Esophagus squamous epithelium (tissue), 5 donors: ENCODE measurements around the gene LYAR. TPM values are rescaled to one million over a fixed set of nuclear protein-coding genes. Genes with fewer than 3 reads are reported as not detected.

Experiments
- DNase-seq: peaks from one replicate; lab custom pipeline; 2025; lab: John Stamatoyannopoulos, UW
- H3K27ac ChIP-seq, 4 donors: fragments of 200-600 bp; sonication (generic); one replicate each; pipeline ENCODE4 v1.5.1; 2016 to 2019; ENCODE audit warnings: mild to moderate bottlenecking in 1 of 4
- H3K27me3 ChIP-seq, 4 donors: fragments of 200-600 bp; sonication (generic); 1 replicate in 3 of 4; 2 replicates in 1 of 4; pipeline versions ENCODE4 v1.5.1 to v1.6.0; 2017 to 2021; ENCODE audit warnings: antibody characterized with exemption in 1 of 4
- H3K36me3 ChIP-seq, 3 donors: fragments of 200-600 bp; sonication (generic); one replicate each; pipeline ENCODE4 v1.5.1; 2016 to 2019
- H3K4me1 ChIP-seq, 3 donors: fragments of 200-600 bp; sonication (generic); one replicate each; pipeline ENCODE4 v1.5.1; 2017 to 2019
- H3K4me3 ChIP-seq, 4 donors: fragments of 200-600 bp; sonication (generic); 1 replicate in 3 of 4; 2 replicates in 1 of 4; pipeline ENCODE4 v1.5.1; 2016 to 2019; ENCODE audit warnings: mild to moderate bottlenecking in 2 of 4, moderate library complexity in 1 of 4
- H3K9me3 ChIP-seq, 3 donors: fragments of 200-600 bp; sonication (generic); one replicate each; pipeline ENCODE4 v1.5.1; 2016 to 2019
- CTCF ChIP-seq, 6 experiments: fragments of 450-650 bp in 4 of 6; fragments of 200-600 bp in 2 of 6; sonication (generic) in 2 of 6; IDR thresholded peaks; one replicate each; pipeline ENCODE4 v1.5.1; 2016 to 2019; ENCODE audit warnings: antibody characterized with exemption in 6 of 6, mild to moderate bottlenecking in 4 of 6, moderate library complexity in 4 of 6
- POLR2A ChIP-seq, 4 donors: fragments of 450-650 bp; IDR thresholded peaks; one replicate each; pipeline ENCODE4 v1.6.1; 2017; ENCODE audit warnings: antibody characterized with exemption in 4 of 4, mild to moderate bottlenecking in 4 of 4, moderate library complexity in 3 of 4
- WGBS, 2 donors: methylation state at CpG; one replicate each; pipeline ENCODE4 v1.1.5; 2018; 5-methylcytosine and 5-hydroxymethylcytosine counted together
- intact Hi-C: fragments of 100-400 bp; cut with DNase I; formaldehyde crosslinking; loops from one replicate; pipeline ENCODE4 v1.15.0; 2022
- total RNA-seq, 4 donors: library from RNA; depleted of rRNA; stranded (reverse); fragments of >200 nt; gene quantifications; one replicate each; pipeline ENCODE4 v1.1.0, GENCODE V29; 2016
- donor health status: DM: yes; HTN: yes; CAD: no.

The LYAR gene
- total RNA-seq, 4 donors from 2014 or later = 9.1 to 35.7 (median 22.0) TPM

GRCh38 chr4:4316150-4316495, 26.2 kb upstream of the LYAR start:
- H3K4me1 ChIP-seq = no peaks in the 10 kb centered on the region
- no peaks in the 10 kb centered on the region for H3K27me3 ChIP-seq
- 91 to 96% methylated on average over 9 to 13 of the region's 13 CpGs for WGBS, 2 donors
- no peak overlapping the region for H3K27ac ChIP-seq
- no peak overlapping the region for H3K4me3 ChIP-seq
- peaks cover 0 to 88% (median 15%) of the 10 kb centered on the region in 3 donors for H3K36me3 ChIP-seq
- no peak for DNase-seq
- intact Hi-C loops = no loop called here
- H3K9me3 ChIP-seq = no peaks in the 10 kb centered on the region
- TF ChIP-seq CTCF (IDR thresholded peaks at IDR 0.05) (no peak), POLR2A (IDR thresholded peaks at IDR 0.05) (no peak)

- Histone ChIP-seq H3K4me3 (no peak overlapping the region), H3K27me3 (no peaks in the 10 kb centered on the region), H3K9me3 (no peaks in the 10 kb centered on the region), H3K4me1 (no peaks in the 10 kb centered on the region), H3K36me3 (peaks cover 0 to 83% (median 10%) of the 10 kb centered on the region in 3 donors), H3K27ac (no peak overlapping the region)
- TF ChIP-seq POLR2A (IDR thresholded peaks at IDR 0.05) (no peak), CTCF (IDR thresholded peaks at IDR 0.05) (no peak)
- whole genome bisulfite sequencing, 2 donors = 66 to 89% methylated on average over 12 of the region's 12 CpGs
- intact Hi-C loops = no loop called here
- DNase-seq = no peak
Observed at GRCh38 chr4:4315461-4316149, 25.7 kb upstream of the LYAR start.

- H3K27me3 ChIP-seq = no peaks in the 10 kb centered on the region
- H3K36me3 ChIP-seq = peaks cover 0 to 78% (median 4%) of the 10 kb centered on the region in 3 donors
- intact Hi-C loops = no loop called here
- no peak for DNase-seq
- no peak overlapping the region for H3K4me3 ChIP-seq
- no peak overlapping the region for H3K27ac ChIP-seq
- H3K4me1 ChIP-seq = no peaks in the 10 kb centered on the region
- 69 to 89% methylated on average over 4 of the region's 4 CpGs for WGBS, 2 donors
- TF ChIP-seq POLR2A (IDR thresholded peaks at IDR 0.05) (no peak), CTCF (IDR thresholded peaks at IDR 0.05) (no peak)
- H3K9me3 ChIP-seq = no peaks in the 10 kb centered on the region
Observed at GRCh38 chr4:4311193-4311592, 21.2 kb upstream of the LYAR start.

GRCh38 chr4:4308800-4309441, 19.0 kb upstream of the LYAR start:
- TF ChIP-seq CTCF (IDR thresholded peaks at IDR 0.05) = no peak
- no peak for TF ChIP-seq POLR2A (IDR thresholded peaks at IDR 0.05)
- WGBS, 2 donors = 67 to 74% methylated on average over 9 of the region's 9 CpGs
- Histone ChIP-seq H3K27ac (no peak overlapping the region), H3K27me3 (no peaks in the 10 kb centered on the region), H3K4me1 (no peaks in the 10 kb centered on the region), H3K9me3 (no peaks in the 10 kb centered on the region), H3K4me3 (no peak overlapping the region), H3K36me3 (peaks cover 0 to 67% (median 4%) of the 10 kb centered on the region in 3 donors)
- intact Hi-C loops = no loop called here
- no peak for DNase-seq

- Histone ChIP-seq H3K36me3 (peaks cover 0 to 60% (median 10%) of the 10 kb centered on the region in 3 donors), H3K27ac (no peak overlapping the region), H3K27me3 (no peaks in the 10 kb centered on the region), H3K4me3 (no peak overlapping the region), H3K9me3 (no peaks in the 10 kb centered on the region), H3K4me1 (no peaks in the 10 kb centered on the region)
- intact Hi-C loops = no loop called here
- TF ChIP-seq POLR2A (IDR thresholded peaks at IDR 0.05) = no peak
- TF ChIP-seq CTCF (IDR thresholded peaks at IDR 0.05) = no peak
- 93 to 97% methylated on average over 10 to 11 of the region's 11 CpGs for WGBS, 2 donors
- DNase-seq = no peak
Observed at GRCh38 chr4:4306920-4307319, 17.0 kb upstream of the LYAR start.
